Measurements from ENCODE around the gene MLLT6. TPM values are rescaled to one million over a fixed set of nuclear protein-coding genes. Genes with fewer than 3 reads are reported as not detected.
A peak's percentile ranks its signal among the peaks of the same experiment; 100 is the strongest.

MLLT6 gene
- total RNA-seq, 4 donors from 2014 or later = 62.7 to 83.6 (median 73.0) TPM

DNA sequence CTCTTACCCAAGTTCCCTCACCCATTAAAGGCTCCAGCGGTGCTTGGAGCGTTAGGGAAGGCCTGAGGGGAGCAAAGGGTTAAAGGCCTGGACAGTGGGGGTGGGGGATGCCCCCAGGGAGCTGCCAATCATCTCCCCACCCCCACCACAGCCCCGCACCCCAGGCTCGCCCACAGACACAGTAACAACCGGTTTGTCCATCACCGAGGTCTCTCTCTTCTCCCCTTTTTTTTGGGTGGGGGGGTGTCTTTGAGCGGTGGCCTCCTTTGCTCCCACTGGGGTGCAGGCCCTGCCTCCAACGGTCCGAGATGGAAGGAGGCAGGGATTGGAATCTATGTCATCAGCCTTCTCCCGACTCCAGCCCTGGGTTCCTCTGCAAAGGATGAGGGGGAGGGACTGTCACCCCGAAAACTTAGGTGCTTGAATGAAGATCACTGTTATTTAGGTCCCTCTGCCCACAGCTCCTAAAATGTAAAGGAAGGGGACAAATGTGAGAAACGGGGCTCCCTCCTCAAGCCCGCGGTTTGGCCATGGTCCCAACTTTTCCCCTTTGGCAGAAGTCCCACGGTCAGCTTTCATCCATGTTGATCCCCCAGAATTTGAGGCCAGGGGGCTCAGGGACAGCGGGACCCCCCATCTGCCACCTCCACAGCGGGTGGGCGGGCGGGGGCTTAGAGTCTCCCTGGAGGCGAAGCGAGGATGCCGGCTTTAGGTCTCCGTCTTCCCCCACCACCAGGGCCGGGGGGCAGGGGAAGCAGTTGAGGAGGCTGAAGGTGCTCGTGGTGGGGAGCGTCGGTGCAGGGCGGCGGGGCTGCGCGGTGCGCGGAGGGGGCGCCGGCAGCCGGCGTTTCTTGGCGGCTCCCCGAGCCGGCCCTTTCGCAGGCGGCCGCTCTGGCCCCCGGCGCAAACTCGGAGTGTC, 32.0 kb upstream of the MLLT6 start:
- no peak for DNase-seq (ENCODE audit: extremely low spot score)
- TF ChIP-seq POLR2A (IDR thresholded peaks at IDR 0.05; ENCODE audit: low read depth) (no peak), POLR2AphosphoS5 (IDR thresholded peaks at IDR 0.05) (no peak), EP300 (IDR thresholded peaks at IDR 0.05) (no peak)
- TF ChIP-seq, protein P1, sequence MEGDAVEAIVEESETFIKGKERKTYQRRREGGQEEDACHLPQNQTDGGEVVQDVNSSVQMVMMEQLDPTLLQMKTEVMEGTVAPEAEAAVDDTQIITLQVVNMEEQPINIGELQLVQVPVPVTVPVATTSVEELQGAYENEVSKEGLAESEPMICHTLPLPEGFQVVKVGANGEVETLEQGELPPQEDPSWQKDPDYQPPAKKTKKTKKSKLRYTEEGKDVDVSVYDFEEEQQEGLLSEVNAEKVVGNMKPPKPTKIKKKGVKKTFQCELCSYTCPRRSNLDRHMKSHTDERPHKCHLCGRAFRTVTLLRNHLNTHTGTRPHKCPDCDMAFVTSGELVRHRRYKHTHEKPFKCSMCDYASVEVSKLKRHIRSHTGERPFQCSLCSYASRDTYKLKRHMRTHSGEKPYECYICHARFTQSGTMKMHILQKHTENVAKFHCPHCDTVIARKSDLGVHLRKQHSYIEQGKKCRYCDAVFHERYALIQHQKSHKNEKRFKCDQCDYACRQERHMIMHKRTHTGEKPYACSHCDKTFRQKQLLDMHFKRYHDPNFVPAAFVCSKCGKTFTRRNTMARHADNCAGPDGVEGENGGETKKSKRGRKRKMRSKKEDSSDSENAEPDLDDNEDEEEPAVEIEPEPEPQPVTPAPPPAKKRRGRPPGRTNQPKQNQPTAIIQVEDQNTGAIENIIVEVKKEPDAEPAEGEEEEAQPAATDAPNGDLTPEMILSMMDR (IDR thresholded peaks at IDR 0.05) = no peak
- Histone ChIP-seq H3K36me3 (no peaks in the 10 kb centered on the region), H3K4me1 (peaks cover 30 to 42% (median 38%) of the 10 kb centered on the region in 4 donors), H3K27me3 (peaks cover 15 to 88% (median 38%) of the 10 kb centered on the region in 4 donors), H3K4me3 (peak overlapping the region; percentile 57 to 73 (median 64)), H3K9me3 (no peaks in the 10 kb centered on the region), H3K27ac (replicated peaks in 1 of 4) (peak overlapping the region in 1 of 4 donors; percentile 61)
- 31% methylated on average over 21 of the region's 46 CpGs for WGBS
- intact Hi-C loops (cut with DNase I) = no loop called here

GRCh38 chr17:38673707-38674013, 31.4 kb upstream of the MLLT6 start:
- H3K36me3 ChIP-seq = no peaks in the 10 kb centered on the region
- no peaks in the 10 kb centered on the region for H3K9me3 ChIP-seq
- peak overlapping the region; percentile 57 to 73 (median 64) for H3K4me3 ChIP-seq
- TF ChIP-seq EP300 (IDR thresholded peaks at IDR 0.05) = no peak
- TF ChIP-seq, protein P1 (IDR thresholded peaks at IDR 0.05) = no peak
- TF ChIP-seq POLR2AphosphoS5 (IDR thresholded peaks at IDR 0.05) = no peak
- no peak for TF ChIP-seq POLR2A (IDR thresholded peaks at IDR 0.05; ENCODE audit: low read depth)
- H3K4me1 ChIP-seq = peaks cover 30 to 42% (median 38%) of the 10 kb centered on the region in 4 donors
- DNase-seq (ENCODE audit: extremely low spot score) = no peak
- 0% methylated on average over 24 of the region's 41 CpGs for WGBS
- intact Hi-C loops (cut with DNase I) = no loop called here
- peak overlapping the region in 1 of 4 donors; percentile 61 for H3K27ac ChIP-seq (replicated peaks in 1 of 4)
- peaks cover 15 to 82% (median 38%) of the 10 kb centered on the region in 4 donors for H3K27me3 ChIP-seq

- peak overlapping the region in 3 of 4 donors; percentile 51 to 66 (median 61) for H3K27ac ChIP-seq (replicated peaks in 1 of 4)
- DNase-seq (ENCODE audit: extremely low spot score) = no peak
- intact Hi-C loops (cut with DNase I) = no loop called here
Observed at GRCh38 chr17:38674014-38674748, 30.9 kb upstream of the MLLT6 start.

DNA sequence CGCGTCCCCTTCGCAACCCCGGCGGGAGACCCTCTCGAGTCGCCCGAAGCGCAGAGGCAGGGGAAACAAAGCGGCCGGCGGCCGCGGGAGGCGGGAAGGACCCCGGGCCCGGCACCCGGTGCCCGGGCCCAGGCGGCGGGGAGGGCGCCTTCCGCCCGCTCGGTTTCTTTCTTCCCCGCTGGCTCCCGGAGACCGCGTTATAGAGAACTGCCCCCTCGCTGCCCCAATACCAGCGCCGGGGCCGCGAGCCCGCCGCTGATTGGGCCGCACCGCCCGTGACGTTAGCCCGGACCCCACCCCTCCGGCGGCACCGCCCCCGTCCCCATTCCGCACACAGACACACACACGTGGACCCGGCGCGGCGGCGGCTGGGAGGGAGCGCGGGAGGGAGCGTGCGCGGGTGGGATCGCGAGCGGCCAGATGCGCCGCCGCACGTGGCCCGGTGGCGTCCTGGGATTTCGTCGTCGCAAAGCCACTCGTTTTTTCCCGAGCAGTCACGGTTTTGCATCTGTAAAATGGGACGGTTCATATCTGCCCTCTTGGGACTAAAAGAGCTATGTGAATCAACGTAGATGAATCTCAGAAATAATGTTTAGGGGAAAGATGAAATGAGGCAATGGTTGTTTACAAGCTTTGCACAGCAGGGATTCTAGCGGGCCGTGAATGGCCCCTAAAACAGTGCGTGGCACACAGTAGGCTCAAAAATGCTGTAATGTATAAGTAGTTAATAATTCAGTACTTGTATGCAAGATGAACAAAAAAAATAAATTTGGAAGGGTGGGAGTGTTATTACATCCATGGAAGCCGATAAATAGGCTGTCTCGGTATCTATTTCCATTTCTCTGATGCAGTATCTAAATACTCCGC, 30.1 kb upstream of the MLLT6 start, which contains the start of gene EPOP:
Gene EPOP, minus strand, starts transcription at position 209 of the 867 bp plus-strand sequence. CDS start 462 bp downstream, outside the sequence.
- intact Hi-C loops (cut with DNase I) = no loop called here
- TF ChIP-seq POLR2AphosphoS5 (IDR thresholded peaks at IDR 0.05) (peak in 1 of 2 donors; percentile 76), EP300 (IDR thresholded peaks at IDR 0.05) (no peak), POLR2A (IDR thresholded peaks at IDR 0.05; ENCODE audit: low read depth) (peak; percentile 8)
- TF ChIP-seq, protein P1 (IDR thresholded peaks at IDR 0.05) = no peak

More at GRCh38 chr17:38674014-38674748, 30.9 kb upstream of the MLLT6 start:
- WGBS = no CpG with 5 or more reads among the region's 85 CpGs
- no peaks in the 10 kb centered on the region for H3K36me3 ChIP-seq
- H3K27me3 ChIP-seq = peaks cover 15 to 76% (median 38%) of the 10 kb centered on the region in 4 donors
- peak overlapping the region; percentile 57 to 73 (median 64) for H3K4me3 ChIP-seq
- H3K4me1 ChIP-seq = peaks cover 30 to 42% (median 38%) of the 10 kb centered on the region in 4 donors
- no peak for TF ChIP-seq POLR2A (IDR thresholded peaks at IDR 0.05; ENCODE audit: low read depth)
- TF ChIP-seq EP300 (IDR thresholded peaks at IDR 0.05) = no peak
- no peak for TF ChIP-seq POLR2AphosphoS5 (IDR thresholded peaks at IDR 0.05)
- TF ChIP-seq, protein P1 (IDR thresholded peaks at IDR 0.05) = no peak
- no peaks in the 10 kb centered on the region for H3K9me3 ChIP-seq

More for the DNA sequence above, 30.1 kb upstream of the MLLT6 start, which contains the start of gene EPOP:
- Histone ChIP-seq H3K27me3 (peaks cover 15 to 68% (median 34%) of the 10 kb centered on the region in 4 donors), H3K9me3 (no peaks in the 10 kb centered on the region), H3K4me3 (peak within 1 kb of the TSS; percentile 57 to 73 (median 64)), H3K36me3 (no peaks in the 10 kb centered on the region), H3K4me1 (peaks cover 30 to 42% (median 38%) of the 10 kb centered on the region in 4 donors), H3K27ac (replicated peaks in 1 of 4) (peak within 1 kb of the TSS in 3 of 4 donors; percentile 51 to 66 (median 61))
- peak; percentile 97 for DNase-seq (ENCODE audit: extremely low spot score)
- WGBS = 9% methylated on average over 21 of the region's 80 CpGs

Data from esophagus muscularis mucosa (tissue), 4 donors.